ENCODE data around the gene THUMPD2.

The THUMPD2 gene

GRCh38 chr2:39689272-39689841 lies 89.7 kb downstream of the THUMPD2 start:
- no peak overlapping the region for H3K27ac ChIP-seq (ENCODE audit: low read depth in 2 of 2, low read length in 2 of 2)

DNA sequence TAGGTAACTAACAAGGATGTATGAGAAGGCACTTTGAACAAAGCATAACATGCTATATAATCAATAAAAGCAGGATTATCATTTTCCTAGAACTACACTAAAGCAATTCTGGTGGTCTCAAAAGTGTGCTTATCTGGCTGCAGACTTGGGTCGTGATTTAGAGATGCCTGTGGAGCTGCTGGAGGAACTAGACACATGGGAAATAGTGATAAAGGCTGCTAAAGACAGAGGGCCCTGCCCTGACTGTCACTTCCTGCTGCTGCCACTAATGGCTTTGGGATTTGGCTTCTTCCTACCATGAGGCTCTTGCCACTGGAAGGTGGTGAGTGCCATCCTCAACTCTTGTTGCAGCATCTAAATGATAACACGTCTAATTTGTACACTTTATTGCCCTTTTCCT lies 90.9 kb downstream of the THUMPD2 start:
- H3K9me3 ChIP-seq (ENCODE audit: control insufficient read depth in 2 of 2, low read length in 2 of 2) = no peaks in the 10 kb centered on the region
- H3K36me3 ChIP-seq (ENCODE audit: control insufficient read depth in 2 of 2, insufficient read depth in 2 of 2, low read length in 2 of 2) = no peaks in the 10 kb centered on the region
- H3K4me1 ChIP-seq (ENCODE audit: control insufficient read depth in 2 of 2, insufficient read depth in 2 of 2, low read length in 2 of 2) = no peaks in the 10 kb centered on the region
- H3K4me3 ChIP-seq (ENCODE audit: low read length in 2 of 2) = no peak overlapping the region
- no peak overlapping the region for H3K27ac ChIP-seq (ENCODE audit: low read depth in 2 of 2, low read length in 2 of 2)
- no peak overlapping the region for H3K9ac ChIP-seq (ENCODE audit: low read depth in 1 of 2, low read length in 2 of 2)
- H3K27me3 ChIP-seq (ENCODE audit: control insufficient read depth in 2 of 2, insufficient read depth in 2 of 2, low read length in 2 of 2) = no peaks in the 10 kb centered on the region

More at GRCh38 chr2:39689272-39689841, 89.7 kb downstream of the THUMPD2 start:
- Histone ChIP-seq H3K4me3 (ENCODE audit: low read length in 2 of 2) (no peak overlapping the region), H3K4me1 (ENCODE audit: control insufficient read depth in 2 of 2, insufficient read depth in 2 of 2, low read length in 2 of 2) (no peaks in the 10 kb centered on the region), H3K36me3 (ENCODE audit: control insufficient read depth in 2 of 2, insufficient read depth in 2 of 2, low read length in 2 of 2) (no peaks in the 10 kb centered on the region), H3K9ac (ENCODE audit: low read depth in 1 of 2, low read length in 2 of 2) (no peak overlapping the region), H3K27me3 (ENCODE audit: control insufficient read depth in 2 of 2, insufficient read depth in 2 of 2, low read length in 2 of 2) (no peaks in the 10 kb centered on the region), H3K9me3 (ENCODE audit: control insufficient read depth in 2 of 2, low read length in 2 of 2) (no peaks in the 10 kb centered on the region)

DNA sequence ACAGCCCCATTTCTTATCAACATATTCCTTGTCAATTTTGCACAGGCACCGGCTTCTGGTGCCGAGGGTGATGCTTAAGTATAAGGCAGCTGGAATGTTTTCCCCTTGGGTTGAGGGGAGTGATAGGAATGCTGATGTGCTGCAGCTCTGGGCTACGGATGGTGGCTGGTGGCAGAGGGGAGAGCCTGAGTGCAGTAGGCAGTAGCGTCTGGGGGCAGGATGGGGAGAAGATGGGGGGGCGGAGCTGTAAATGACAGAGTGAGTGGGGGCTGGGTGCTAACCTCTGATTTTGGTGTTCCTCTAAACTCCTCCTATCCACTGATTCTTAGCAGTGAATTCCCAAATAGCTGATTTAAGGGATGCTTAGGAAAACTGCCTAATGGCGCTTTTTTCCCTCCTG lies 92.6 kb downstream of the THUMPD2 start:
- Histone ChIP-seq H3K27me3 (ENCODE audit: control insufficient read depth in 2 of 2, insufficient read depth in 2 of 2, low read length in 2 of 2) (no peaks in the 10 kb centered on the region), H3K4me3 (ENCODE audit: low read length in 2 of 2) (no peak overlapping the region), H3K36me3 (ENCODE audit: control insufficient read depth in 2 of 2, insufficient read depth in 2 of 2, low read length in 2 of 2) (no peaks in the 10 kb centered on the region), H3K27ac (ENCODE audit: low read depth in 2 of 2, low read length in 2 of 2) (no peak overlapping the region), H3K4me1 (ENCODE audit: control insufficient read depth in 2 of 2, insufficient read depth in 2 of 2, low read length in 2 of 2) (no peaks in the 10 kb centered on the region), H3K9ac (ENCODE audit: low read depth in 1 of 2, low read length in 2 of 2) (no peak overlapping the region), H3K9me3 (ENCODE audit: control insufficient read depth in 2 of 2, low read length in 2 of 2) (no peaks in the 10 kb centered on the region)

All from mucosa of rectum (tissue), 2 donors.